Measurements from ENCODE around the gene ENPP3. TPM values are rescaled to one million over a fixed set of nuclear protein-coding genes. Genes with fewer than 3 reads are reported as not detected.

Gene ENPP3
- total and polyA plus RNA-seq, 2 of the 13 experiments (the other 11 are each of a cell fraction or from before 2014, with no cell fraction given), result 40.0 to 75.4 TPM

- TF ChIP-seq CCDC6 (CRISPR knock-in tag; IDR thresholded peaks at IDR 0.05) (peak; percentile 45), MED1 (CRISPR knock-in tag; IDR thresholded peaks at IDR 0.05) (peak; percentile 99), YY1 (IDR thresholded peaks at IDR 0.05; ENCODE audit: insufficient read depth, insufficient replicate concordance, low read depth, low read length) (no peak), ZBTB37 (CRISPR knock-in tag; IDR thresholded peaks at IDR 0.05) (no peak), MXI1 (IDR thresholded peaks at IDR 0.05; ENCODE audit: borderline replicate concordance, low read depth, low read length) (peak; percentile 48; the same call in 1 of the 3 replicates), SIX4 (CRISPR knock-in tag; IDR thresholded peaks at IDR 0.05) (peak; percentile 33; the same call in 1 of the 2 replicates), ATF2 (CRISPR knock-in tag; IDR thresholded peaks at IDR 0.05) (peak; percentile 65), ZNF121 (CRISPR knock-in tag; IDR thresholded peaks at IDR 0.05) (peak; percentile 3; the same call in 1 of the 2 replicates), ZBTB43 (CRISPR knock-in tag; conservative IDR thresholded peaks at IDR 0.05) (peak; percentile 87), RCOR2 (CRISPR knock-in tag; IDR thresholded peaks at IDR 0.05) (peak; percentile 98), CBX5 (CRISPR knock-in tag; IDR thresholded peaks at IDR 0.05; ENCODE audit: borderline replicate concordance) (no peak; the same call in 1 of the 2 replicates), SALL2 (CRISPR knock-in tag; IDR thresholded peaks at IDR 0.05) (peak; percentile 59; the same call in 1 of the 2 replicates), ZBED4 (CRISPR knock-in tag; IDR thresholded peaks at IDR 0.05; ENCODE audit: borderline replicate concordance) (peak; percentile 81), ZNF607 (CRISPR knock-in tag; IDR thresholded peaks at IDR 0.05; ENCODE audit: borderline replicate concordance) (peak; percentile 77; the same call in 1 of the 2 replicates), NFIC (IDR thresholded peaks at IDR 0.05; ENCODE audit: low read length) (peak; percentile 97), MEIS2 (CRISPR knock-in tag; IDR thresholded peaks at IDR 0.05) (peak; percentile 69; the same call in 1 of the 2 replicates), ZNF781 (CRISPR knock-in tag; IDR thresholded peaks at IDR 0.05; ENCODE audit: borderline replicate concordance, not compliant biosample characterization) (peak; percentile 30), CBX2 (IDR thresholded peaks at IDR 0.05; ENCODE audit: low read depth, low read length) (no peak), CBX2 (CRISPR knock-in tag; IDR thresholded peaks at IDR 0.05; ENCODE audit: low read depth) (0 out of 2 replicates have a peak, but pooled peaks have one; percentile 28), HDAC1 (CRISPR knock-in tag; IDR thresholded peaks at IDR 0.05) (peak; percentile 87), ZNF460 (CRISPR knock-in tag; IDR thresholded peaks at IDR 0.05; ENCODE audit: borderline replicate concordance) (peak; percentile 60; the same call in 1 of the 2 replicates)
These were observed 117.8 kb downstream of the ENPP3 start (continued) for GRCh38 chr6:131754715-131755567.
